HepG2 (cell line): ENCODE results near the gene SLC17A9. TPM values are rescaled to one million over a fixed set of nuclear protein-coding genes. Genes with fewer than 3 reads are reported as not detected.

ENCODE experiments used
- ATAC-seq: fragments of 200-7000 bp; cut with Tn5 transposase; 3 replicates; pipeline ENCODE4 v1.9.1; 2020; ENCODE audit warnings: mild to moderate bottlenecking, moderate library complexity
- BruUV-seq: library from RNA; stranded (reverse); fragments of 400-500 nt; replicated peaks from 2 replicates; lab custom pipeline; 2021; lab: Mats Ljungman, UMichigan
- CTCF ChIA-PET: fragments of 300-600 bp; formaldehyde crosslinking; extraction: SDS; loops from one replicate; lab custom pipeline; 2021; ENCODE audit warnings: low total read pairs, inconsistent platforms, low intra/inter-chr PET ratio; lab: Yijun Ruan, JAX
- POLR2A ChIA-PET: fragments of 350-600 bp; sonication (Branson Sonifier 250); formaldehyde crosslinking; loops from one replicate; lab custom pipeline; 2020; ENCODE audit warnings: antibody characterized with exemption, inconsistent platforms; lab: Yijun Ruan, JAX
- DNase-seq: peaks from one replicate; pipeline ENCODE4 v3.0.0-alpha.2; 2015; ENCODE audit warnings: low spot score
- FAIRE-seq: peaks from 3 replicates; lab custom pipeline; 2011; peaks lifted over from hg19 to GRCh38; lab: Jason Lieb, UNC
- H2AFZ ChIP-seq: one replicate; pipeline ENCODE4 v1.6.1; 2011; ENCODE audit warnings: low read length, inconsistent platforms
- H3K27ac ChIP-seq: fragments of 300-600 bp; 3 replicates; pipeline ENCODE4 v1.8.0; 2011; ENCODE audit warnings: mixed run types, mild to moderate bottlenecking, mixed read lengths, low read length, inconsistent platforms; ENCODE audit not compliant: insufficient read depth; ENCODE audit errors: extremely low read length
- H3K27me3 ChIP-seq, 2 experiments: fragments of 200-600 bp in 1 of 2; 2 replicates in 1 of 2; 3 replicates in 1 of 2; pipeline versions ENCODE4 v1.6.0 to v1.8.0; 2011; ENCODE audit warnings: low read length in 2 of 2, mild to moderate bottlenecking in 2 of 2, moderate library complexity in 2 of 2, inconsistent platforms in 1 of 2; ENCODE audit not compliant: insufficient read depth in 2 of 2, control insufficient read depth in 1 of 2
- H3K36me3 ChIP-seq, 2 experiments: fragments of 200-600 bp in 1 of 2; replicated peaks in 1 of 2; 2 replicates in 1 of 2; 3 replicates in 1 of 2; pipeline versions ENCODE4 v1.5.1 to v1.8.0; 2011; ENCODE audit warnings: low read length in 2 of 2, inconsistent platforms in 1 of 2; ENCODE audit not compliant: insufficient read depth in 2 of 2, control insufficient read depth in 1 of 2
- H3K4me1 ChIP-seq: 2 replicates; pipeline ENCODE4 v1.5.1; 2012; ENCODE audit warnings: low read length, inconsistent platforms; ENCODE audit not compliant: insufficient read depth
- H3K4me2 ChIP-seq: 2 replicates; pipeline ENCODE4 v1.6.0; 2011; ENCODE audit warnings: low read depth, low read length, inconsistent platforms
- H3K4me3 ChIP-seq, 3 experiments: fragments of 200-600 bp in 1 of 3; sonication (generic), shearing (Covaris generic) in 1 of 3; replicated peaks in 1 of 3; 2 replicates each; pipeline ENCODE4 v1.5.1; 2011 to 2016; ENCODE audit warnings: low read length in 3 of 3, inconsistent platforms in 2 of 3, low read depth in 2 of 3, mild to moderate bottlenecking in 2 of 3, control low read depth in 1 of 3, mixed read lengths in 1 of 3; ENCODE audit not compliant: insufficient read depth in 1 of 3
- H3K79me2 ChIP-seq: one replicate; pipeline ENCODE4 v1.6.1; 2011; ENCODE audit warnings: low read length, inconsistent platforms; ENCODE audit not compliant: insufficient read depth
- H3K9ac ChIP-seq: 2 replicates; pipeline ENCODE4 v1.6.0; 2011; ENCODE audit warnings: mild to moderate bottlenecking, low read depth, low read length, inconsistent platforms; ENCODE audit not compliant: insufficient read depth
- H3K9me3 ChIP-seq: 2 replicates; pipeline ENCODE4 v1.5.1; 2012; ENCODE audit warnings: mild to moderate bottlenecking, low read length
- H4K20me1 ChIP-seq: 2 replicates; pipeline ENCODE4 v1.6.0; 2011; ENCODE audit warnings: inconsistent platforms, mild to moderate bottlenecking, low read length, moderate library complexity; ENCODE audit not compliant: insufficient read depth
- CHD4 ChIP-seq: fragments of 200-600 bp; sonication (generic); IDR thresholded peaks from 2 replicates; pipeline ENCODE4 v1.7.0; 2017; ENCODE audit warnings: mild to moderate bottlenecking, low read length, borderline replicate concordance
- FOXO1 ChIP-seq: sonication (generic); formaldehyde crosslinking; IDR thresholded peaks from 2 replicates; pipeline ENCODE4 v1.4.0; 2020; ENCODE audit warnings: missing genetic modification reagents
- KDM1A ChIP-seq: IDR thresholded peaks from 2 replicates; pipeline ENCODE4 v1.6.1; 2016; ENCODE audit warnings: missing compliant biosample characterization
- MTF2 ChIP-seq: sonication (generic); formaldehyde crosslinking; IDR thresholded peaks from 2 replicates; pipeline ENCODE4 v1.5.0; 2020; ENCODE audit warnings: missing genetic modification reagents, borderline replicate concordance
- SP5 ChIP-seq: IDR thresholded peaks from 2 replicates; pipeline ENCODE4 v1.6.1; 2016; ENCODE audit warnings: low read depth, borderline replicate concordance
- ZNF264 ChIP-seq: sonication (generic); formaldehyde crosslinking; IDR thresholded peaks from 2 replicates; pipeline ENCODE4 v1.4.0; 2020; ENCODE audit warnings: missing genetic modification reagents
- ZNF557 ChIP-seq: sonication (generic); formaldehyde crosslinking; IDR thresholded peaks from 2 replicates; pipeline ENCODE4 v1.4.0; 2020; ENCODE audit warnings: missing genetic modification reagents
- ZNF562 ChIP-seq: sonication (generic); formaldehyde crosslinking; IDR thresholded peaks from 2 replicates; pipeline ENCODE4 v1.8.0; 2022; ENCODE audit warnings: missing genetic modification reagents, borderline replicate concordance
- ZSCAN29 ChIP-seq: sonication (generic); formaldehyde crosslinking; conservative IDR thresholded peaks from 2 replicates; pipeline ENCODE4 v1.4.0; 2020; ENCODE audit warnings: mild to moderate bottlenecking, missing genetic modification reagents
- WGBS: methylation state at CpG from one replicate; pipeline ENCODE4 v1.1.6; 2017; ENCODE audit warnings: low lambda C conversion rate; 5-methylcytosine and 5-hydroxymethylcytosine counted together
- in situ Hi-C: cut with HindIII; loops from 2 replicates; pipeline ENCODE4 v1.10.0; 2017; ENCODE audit warnings: low pct_unique_long_range_greater_than_20kb; ENCODE audit not compliant: extremely low pct_ligation_motif_present
- intact Hi-C: fragments of 100-400 bp; cut with micrococcal nuclease; formaldehyde crosslinking; loops from one replicate; pipeline ENCODE4 v1.10.0; 2022; ENCODE audit not compliant: unreplicated experiment
- polyA plus RNA-seq, 8 experiments: library from polyadenylated mRNA; depleted of rRNA in 3 of 8; stranded (reverse) in 7 of 8; unstranded in 1 of 8; fragments of >200 nt; fragmentation: Illumina TruSeq in 4 of 8; extraction: Trizol in 4 of 8; gene quantifications; 2 replicates each; pipeline versions ENCODE4 v1.2.1 to v1.2.3, GENCODE V29; 2011 to 2016; ENCODE audit warnings: low read depth in 4 of 8, missing spikeins in 1 of 8, mixed read lengths in 1 of 8; ENCODE audit not compliant: insufficient read depth in 1 of 8
- total RNA-seq, 5 experiments: library from RNA; depleted of rRNA; stranded (reverse); fragments of >200 nt; fragmentation: Illumina TruSeq; extraction: Trizol; gene quantifications; 2 replicates each; pipeline ENCODE4 v1.2.3, GENCODE V29; 2016; ENCODE audit warnings: low read depth in 1 of 5
- TF ChIP-seq, protein P1 (sequence below): sonication (generic); formaldehyde crosslinking; IDR thresholded peaks from 2 replicates; pipeline ENCODE4 v1.8.0; 2022; ENCODE audit warnings: missing genetic modification reagents, mild to moderate bottlenecking, moderate library complexity, borderline replicate concordance

SLC17A9 gene
- total and polyA plus RNA-seq, 2 of the 13 experiments (the other 11 are each of a cell fraction or from before 2014, with no cell fraction given): 110 to 191 TPM

DNA sequence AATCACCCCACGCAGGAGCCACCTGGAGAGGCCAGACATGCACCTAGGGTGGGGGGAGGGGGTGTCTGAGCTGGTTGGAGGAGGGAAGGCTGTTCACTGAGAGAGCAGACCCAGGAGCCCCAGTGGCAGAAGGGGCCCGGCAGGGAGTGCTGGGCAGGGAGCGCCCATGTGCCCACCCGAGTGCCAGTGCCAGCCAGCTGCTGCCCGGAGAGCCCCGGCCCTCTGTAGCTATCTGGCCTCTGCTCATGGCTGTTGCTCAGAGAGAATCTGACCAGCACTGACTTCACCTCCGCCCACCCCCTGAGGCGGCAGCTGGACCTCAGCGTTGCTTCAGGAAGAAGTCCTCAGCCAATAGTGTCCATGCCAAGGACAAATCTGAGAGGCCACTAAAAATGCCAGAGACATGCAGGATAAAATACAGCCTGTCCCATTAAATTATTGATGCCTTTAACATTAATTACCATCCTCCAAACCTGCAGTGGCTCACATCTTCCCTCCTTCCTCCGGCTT lies 22.8 kb downstream of the SLC17A9 start:
- no peak for FAIRE-seq
- CTCF ChIA-PET: no interaction called here
- Histone ChIP-seq H3K27me3 (peaks cover 52 to 92% of the 10 kb centered on the region in 2 experiments), H3K27ac (no peak overlapping the region), H3K4me3 (no peak overlapping the region), H4K20me1 (no peaks in the 10 kb centered on the region; the same call in 1 of the 2 replicates), H3K9me3 (no peaks in the 10 kb centered on the region), H3K9ac (no peak overlapping the region), H2AFZ (no peak overlapping the region), H3K79me2 (no peaks in the 10 kb centered on the region), H3K36me3 (no peaks in the 10 kb centered on the region), H3K4me2 (no peak overlapping the region), H3K4me1 (peaks cover 29% of the 10 kb centered on the region)
- no peak for ATAC-seq
- no TSS peak for BruUV-seq
- intact Hi-C loops (no loop called here), in situ Hi-C loops (no loop called here)
- POLR2A ChIA-PET: no interaction called here
- DNase-seq: no peak
- WGBS: 26% methylated on average over 8 of the region's 10 CpGs
- no peak for TF ChIP-seq ZNF557
- TF ChIP-seq CHD4: no peak
- TF ChIP-seq ZSCAN29 (CRISPR knock-in tag): no peak
- no peak for TF ChIP-seq ZNF264 (CRISPR knock-in tag)
- no peak for TF ChIP-seq SP5 (CRISPR knock-in tag)
- TF ChIP-seq, protein P1, sequence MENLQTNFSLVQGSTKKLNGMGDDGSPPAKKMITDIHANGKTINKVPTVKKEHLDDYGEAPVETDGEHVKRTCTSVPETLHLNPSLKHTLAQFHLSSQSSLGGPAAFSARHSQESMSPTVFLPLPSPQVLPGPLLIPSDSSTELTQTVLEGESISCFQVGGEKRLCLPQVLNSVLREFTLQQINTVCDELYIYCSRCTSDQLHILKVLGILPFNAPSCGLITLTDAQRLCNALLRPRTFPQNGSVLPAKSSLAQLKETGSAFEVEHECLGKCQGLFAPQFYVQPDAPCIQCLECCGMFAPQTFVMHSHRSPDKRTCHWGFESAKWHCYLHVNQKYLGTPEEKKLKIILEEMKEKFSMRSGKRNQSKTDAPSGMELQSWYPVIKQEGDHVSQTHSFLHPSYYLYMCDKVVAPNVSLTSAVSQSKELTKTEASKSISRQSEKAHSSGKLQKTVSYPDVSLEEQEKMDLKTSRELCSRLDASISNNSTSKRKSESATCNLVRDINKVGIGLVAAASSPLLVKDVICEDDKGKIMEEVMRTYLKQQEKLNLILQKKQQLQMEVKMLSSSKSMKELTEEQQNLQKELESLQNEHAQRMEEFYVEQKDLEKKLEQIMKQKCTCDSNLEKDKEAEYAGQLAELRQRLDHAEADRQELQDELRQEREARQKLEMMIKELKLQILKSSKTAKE (CRISPR knock-in tag): no peak
- TF ChIP-seq KDM1A (CRISPR knock-in tag): no peak
- TF ChIP-seq ZNF562: no peak
- no peak for TF ChIP-seq MTF2 (CRISPR knock-in tag)
- no peak for TF ChIP-seq FOXO1 (CRISPR knock-in tag)
